ENCODE data around the gene MRPL55.

MRPL55 gene

GRCh38 chr1:228098323-228098931 is 10.7 kb downstream of the MRPL55 start:
- DNase-seq: no peak

- DNase-seq: no peak
Observed at GRCh38 chr1:228097333-228098081, 11.6 kb downstream of the MRPL55 start.

GRCh38 chr1:228096416-228097332 is 12.4 kb downstream of the MRPL55 start:
- DNase-seq: no peak

GRCh38 chr1:228095938-228096337 is 13.2 kb downstream of the MRPL55 start:
- DNase-seq: no peak

GRCh38 chr1:228095161-228095560 is 13.9 kb downstream of the MRPL55 start:
- no peak for DNase-seq

- DNase-seq: no peak
Observed at GRCh38 chr1:228094432-228095016, 14.6 kb downstream of the MRPL55 start.

GRCh38 chr1:228093050-228093906 is 15.8 kb downstream of the MRPL55 start:
- DNase-seq: no peak

GRCh38 chr1:228092342-228093049 is 16.6 kb downstream of the MRPL55 start:
- no peak for DNase-seq

- DNase-seq: no peak
Observed at GRCh38 chr1:228091084-228091483, 18.0 kb downstream of the MRPL55 start.

GRCh38 chr1:228090613-228091081 is 18.5 kb downstream of the MRPL55 start:
- no peak for DNase-seq

- no peak for DNase-seq
Observed at GRCh38 chr1:228089519-228090380, 19.3 kb downstream of the MRPL55 start.

GRCh38 chr1:228088586-228089498 is 20.3 kb downstream of the MRPL55 start:
- DNase-seq: no peak

- DNase-seq: no peak
Observed at GRCh38 chr1:228087771-228088251, 21.3 kb downstream of the MRPL55 start.

- DNase-seq: no peak
Observed at GRCh38 chr1:228085287-228085951, 23.7 kb downstream of the MRPL55 start.

GRCh38 chr1:228084797-228085196 is 24.3 kb downstream of the MRPL55 start:
- no peak for DNase-seq

GRCh38 chr1:228084325-228084724 is 24.8 kb downstream of the MRPL55 start:
- DNase-seq: no peak

- no peak for DNase-seq
Observed at GRCh38 chr1:228083871-228084278, 25.2 kb downstream of the MRPL55 start.
